GM19395 (cell line): Measurements from ENCODE around the gene RIN3.
A peak's percentile ranks its signal among the peaks of the same experiment; 100 is the strongest.
"Not testable (repeated sequence)": the region's sequence is repeated elsewhere in the genome, so short reads cannot be mapped to it uniquely, and the experiment has no call there.

Experiments
- ATAC-seq: cut with Tn5 transposase; IDR thresholded peaks from one replicate; pipeline ENCODE4 v1.9.1; 2021; ENCODE audit warnings: mild to moderate bottlenecking, moderate library complexity; ENCODE audit not compliant: unreplicated experiment

RIN3 gene

DNA sequence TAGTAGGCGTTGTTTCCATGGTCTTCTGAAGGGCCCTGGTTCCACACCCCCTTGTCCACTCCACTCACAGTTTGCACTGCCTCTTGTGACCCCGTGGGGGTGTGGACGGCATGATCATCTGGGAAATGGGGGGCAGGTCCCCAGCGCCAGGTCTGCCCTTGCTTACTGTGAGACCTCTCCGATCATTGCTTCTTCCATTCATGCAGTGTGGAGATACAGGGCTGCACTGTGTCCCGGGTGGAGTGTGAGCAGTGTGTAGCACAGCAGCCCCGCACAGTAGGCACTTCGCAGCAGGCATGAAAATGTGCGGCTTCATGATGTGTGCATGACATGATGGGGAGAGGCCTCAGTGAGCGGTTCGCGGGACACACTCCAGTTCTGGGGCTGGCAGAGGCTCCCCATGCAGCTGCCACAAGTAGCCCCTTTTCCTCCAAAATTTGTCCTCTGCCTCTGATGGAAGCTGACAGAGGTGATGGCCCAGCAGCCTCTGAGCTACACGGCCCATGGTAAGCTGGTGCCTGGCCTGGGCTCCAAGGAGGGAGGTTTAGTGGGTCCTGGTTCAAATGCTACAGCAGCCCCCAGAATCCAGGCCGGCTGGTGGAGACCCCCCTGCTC is 15.0 kb downstream of the RIN3 start:
- no peak for ATAC-seq

GRCh38 chr14:92529903-92530302 is 16.3 kb downstream of the RIN3 start:
- ATAC-seq: no peak

GRCh38 chr14:92531106-92531873 is 17.7 kb downstream of the RIN3 start:
- ATAC-seq: peak; percentile 61

- ATAC-seq: no peak
Observed at GRCh38 chr14:92532490-92533163, 19.0 kb downstream of the RIN3 start.

GRCh38 chr14:92534932-92535643 is 21.5 kb downstream of the RIN3 start:
- ATAC-seq: no peak

DNA sequence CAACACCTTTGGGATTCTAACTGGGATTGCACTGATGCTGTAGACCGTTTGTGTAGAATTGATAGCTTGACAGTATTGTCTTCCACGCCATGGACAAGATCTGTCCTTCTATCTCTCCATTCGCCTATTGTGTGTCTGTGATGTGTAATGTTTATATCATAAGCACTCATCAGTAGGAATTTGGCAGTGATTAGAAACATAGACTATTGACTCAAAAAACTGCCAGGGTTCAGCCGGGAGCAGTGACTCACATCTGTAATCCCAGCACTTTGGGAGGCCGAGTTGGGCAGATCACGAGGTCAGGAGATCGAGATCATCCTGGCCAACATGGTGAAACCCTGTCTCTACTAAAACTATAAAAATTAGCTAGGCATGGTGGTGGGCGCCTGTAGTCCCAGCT is 22.6 kb downstream of the RIN3 start:
- not testable (repeated sequence) for ATAC-seq

- ATAC-seq: peak; percentile 81
Observed at GRCh38 chr14:92538412-92538985, 24.9 kb downstream of the RIN3 start.

DNA sequence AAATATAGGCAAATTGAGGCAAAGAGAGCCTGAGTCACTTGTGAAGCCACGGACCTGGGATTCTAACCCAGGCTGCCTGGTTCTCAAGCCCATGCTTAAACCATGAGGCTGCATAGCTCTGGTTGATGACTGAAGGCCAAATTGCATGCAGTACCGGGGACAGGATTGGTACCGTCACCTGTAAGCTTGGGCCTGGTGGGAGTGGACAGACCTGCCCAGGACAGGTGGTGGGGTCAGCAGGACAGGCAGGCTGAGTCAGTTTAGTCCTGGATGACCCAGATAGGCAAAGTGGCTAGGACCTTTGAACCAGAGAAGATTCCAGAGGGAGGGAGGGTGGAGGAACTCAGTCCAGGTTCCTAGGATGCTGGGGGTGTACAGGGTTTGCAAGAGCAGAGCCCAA is 25.8 kb downstream of the RIN3 start:
- ATAC-seq: no peak

GRCh38 chr14:92539875-92540274 is 26.3 kb downstream of the RIN3 start:
- no peak for ATAC-seq

DNA sequence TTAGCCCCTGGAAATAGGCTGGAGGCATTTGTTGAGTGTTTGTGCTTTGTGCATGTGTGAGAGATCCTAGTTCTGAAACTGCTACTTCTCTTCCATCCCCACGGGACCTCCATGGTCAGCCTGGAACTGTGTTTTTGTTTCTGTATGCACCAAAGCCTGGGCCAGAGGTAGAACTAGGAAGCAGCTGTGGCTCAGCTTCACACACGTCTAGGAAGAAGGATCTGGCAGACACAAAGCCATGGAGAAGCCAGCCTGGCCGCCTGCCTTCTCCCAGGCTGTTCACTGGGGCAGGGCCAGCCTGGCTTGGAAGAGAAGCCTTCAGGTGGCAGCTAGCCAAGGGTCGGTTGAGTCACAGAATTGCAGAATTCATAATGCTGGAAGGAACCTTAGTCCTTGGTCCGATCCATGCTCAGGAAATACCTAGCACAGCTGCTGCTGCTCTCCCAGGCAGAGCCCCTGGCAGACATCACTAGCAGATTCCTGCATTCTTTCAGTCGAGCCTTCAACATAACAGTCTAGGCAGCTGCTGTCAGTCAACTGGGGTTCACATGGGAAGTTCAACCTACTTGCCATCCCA is 27.0 kb downstream of the RIN3 start:
- ATAC-seq: no peak

DNA sequence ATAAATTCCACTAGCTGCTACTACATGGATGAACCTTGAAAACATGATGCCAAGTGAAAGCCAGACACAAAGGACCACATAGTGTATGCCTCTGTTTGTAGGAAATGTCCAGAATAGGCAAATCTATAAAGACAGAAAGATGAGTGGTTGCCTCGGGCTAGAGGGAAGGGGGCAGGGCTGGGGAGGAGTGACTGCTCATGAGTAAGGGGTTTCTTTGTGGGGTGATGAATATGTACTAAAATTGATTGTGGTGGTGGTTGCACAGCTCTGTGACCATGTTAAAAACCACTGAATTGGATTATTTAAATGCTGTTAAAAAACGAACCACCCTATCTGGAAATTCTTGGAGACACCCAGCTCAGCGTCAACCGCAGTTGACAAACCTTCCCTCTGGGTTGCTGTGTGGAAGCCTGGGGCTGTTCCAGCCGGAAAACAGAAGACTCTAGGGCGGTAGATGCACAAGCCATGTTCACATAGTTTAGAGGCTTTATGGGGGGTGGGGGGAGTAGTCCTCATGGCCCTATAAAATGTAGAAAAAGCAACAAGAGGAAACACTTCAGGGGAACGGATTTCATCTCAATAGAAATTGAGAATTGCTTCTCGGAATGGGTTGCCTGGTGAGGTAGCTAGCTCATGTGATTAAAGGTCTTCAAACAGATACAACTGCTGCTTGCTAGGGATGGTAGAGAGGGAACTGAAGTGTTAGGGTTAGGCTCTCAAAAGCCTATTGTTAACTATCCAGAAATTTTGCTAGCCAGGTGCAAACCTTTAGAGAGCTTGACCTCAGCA is 29.4 kb downstream of the RIN3 start:
- ATAC-seq: no peak

DNA sequence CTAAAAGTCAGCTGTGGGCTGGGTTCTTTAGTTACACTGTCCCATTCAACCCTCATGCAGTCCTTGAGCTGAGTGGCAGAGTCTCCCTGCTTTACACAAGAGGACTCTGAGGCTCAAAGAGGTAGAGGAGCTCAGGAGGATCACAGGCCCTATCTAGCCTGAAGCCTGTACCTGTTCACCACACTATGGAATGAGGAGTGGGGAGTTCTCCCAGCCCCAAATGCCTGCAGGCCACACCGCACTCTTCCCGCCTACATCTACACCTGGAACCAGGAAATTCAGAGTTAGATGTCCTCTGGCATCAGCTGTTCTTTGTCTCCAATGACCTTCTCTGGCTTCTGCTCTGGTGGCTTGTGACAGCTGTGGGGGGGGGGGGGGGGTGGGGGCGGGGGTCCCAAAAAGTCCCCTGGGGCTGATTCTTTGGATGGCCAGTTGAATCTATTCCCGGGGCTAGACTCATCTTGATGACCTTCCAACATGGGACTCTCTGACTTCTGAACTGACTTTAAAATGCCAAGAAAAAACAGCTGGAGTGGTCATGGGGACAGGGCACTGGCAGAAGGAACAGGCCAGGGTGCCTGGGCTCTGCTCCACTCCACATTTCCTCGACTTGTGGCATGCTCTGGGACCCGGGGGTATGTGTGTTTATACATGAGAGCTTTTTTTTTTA is 30.6 kb downstream of the RIN3 start:
- ATAC-seq: no peak

DNA sequence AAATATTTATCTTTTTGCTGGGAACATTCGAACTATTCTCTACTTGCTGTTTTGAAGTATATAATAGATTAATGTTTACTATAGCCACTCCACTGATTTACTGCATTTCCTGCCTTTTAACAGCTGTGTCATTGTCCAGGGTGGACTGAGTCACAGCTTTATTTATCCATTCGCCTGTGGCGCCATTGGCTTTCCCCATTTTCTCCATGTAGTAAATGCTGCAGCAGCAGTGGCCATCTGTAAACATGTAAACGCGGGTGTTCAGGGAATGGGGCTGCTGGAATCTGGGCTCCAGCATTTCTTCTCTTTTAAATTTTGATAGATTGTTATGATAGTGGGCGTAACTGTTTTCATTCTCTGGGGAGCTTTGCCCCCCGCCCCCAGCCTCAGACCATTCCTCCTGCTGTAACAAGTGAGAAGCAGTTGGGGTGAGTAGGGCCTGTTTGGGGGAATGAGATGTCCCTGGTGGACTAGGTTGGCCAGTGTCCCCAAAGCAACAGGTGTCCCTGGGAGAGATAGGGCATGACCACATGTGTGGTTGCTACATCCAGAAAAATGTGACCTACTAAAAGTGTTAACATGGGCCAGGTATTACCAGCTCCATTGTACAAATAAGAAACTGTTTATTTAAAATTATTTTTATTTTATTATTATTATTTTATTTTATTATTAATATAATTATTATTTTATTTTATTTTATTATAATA is 32.9 kb downstream of the RIN3 start:
- no peak for ATAC-seq

DNA sequence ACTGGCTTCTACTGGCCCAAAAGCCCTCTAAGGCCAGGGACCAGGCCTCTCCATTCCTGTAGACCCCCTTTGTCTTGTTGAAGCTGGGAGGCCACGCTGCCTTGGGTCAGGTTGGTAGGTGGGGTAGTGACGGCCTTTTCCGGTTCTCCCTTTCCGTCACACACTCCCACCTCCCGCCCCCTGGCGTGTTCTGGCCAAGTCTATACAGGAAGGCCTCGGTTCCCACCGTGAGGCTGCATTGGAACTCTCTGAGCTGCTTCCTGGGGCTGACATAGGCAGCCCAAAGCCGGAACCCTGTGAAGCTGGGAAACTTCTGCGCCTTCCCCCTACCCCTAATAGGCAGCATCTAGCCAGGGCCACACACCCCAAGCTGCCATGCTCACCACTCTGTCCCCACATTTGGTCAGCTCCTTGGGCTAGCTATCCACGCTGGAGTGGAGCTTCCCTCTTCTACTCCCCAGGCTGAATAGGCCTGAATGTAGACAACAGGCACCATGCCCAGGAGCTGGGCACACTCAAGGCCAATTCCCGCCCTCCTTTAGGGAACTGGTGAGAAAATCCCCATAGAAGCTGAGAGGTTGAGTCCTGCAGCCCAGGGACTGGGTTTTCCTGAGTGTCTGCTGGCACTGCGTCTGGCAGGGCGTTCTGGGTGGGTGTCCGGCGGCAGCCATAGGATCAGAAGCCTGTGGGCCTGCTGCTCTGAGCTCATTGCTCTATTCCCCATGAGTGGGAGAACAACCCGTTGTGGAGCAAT is 35.7 kb downstream of the RIN3 start:
- no peak for ATAC-seq

DNA sequence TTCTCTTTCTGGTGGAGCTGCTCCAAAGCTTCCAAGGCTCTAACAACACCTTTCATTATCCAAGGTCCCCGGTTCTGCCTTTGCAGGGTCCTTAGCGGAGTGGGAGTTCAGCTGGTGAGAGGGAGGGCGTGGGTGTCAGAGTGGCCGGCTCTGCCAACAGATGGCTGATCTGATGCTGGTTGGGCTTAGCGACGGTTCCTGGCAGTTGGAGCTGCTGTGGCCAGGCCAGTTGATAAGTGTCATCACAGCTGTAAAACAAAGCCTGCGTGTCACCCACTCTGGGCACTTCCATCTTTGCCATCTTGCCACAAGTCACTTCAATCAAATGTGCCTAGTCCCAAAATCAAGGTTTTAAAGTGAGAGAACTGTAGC is 36.3 kb downstream of the RIN3 start:
- no peak for ATAC-seq

DNA sequence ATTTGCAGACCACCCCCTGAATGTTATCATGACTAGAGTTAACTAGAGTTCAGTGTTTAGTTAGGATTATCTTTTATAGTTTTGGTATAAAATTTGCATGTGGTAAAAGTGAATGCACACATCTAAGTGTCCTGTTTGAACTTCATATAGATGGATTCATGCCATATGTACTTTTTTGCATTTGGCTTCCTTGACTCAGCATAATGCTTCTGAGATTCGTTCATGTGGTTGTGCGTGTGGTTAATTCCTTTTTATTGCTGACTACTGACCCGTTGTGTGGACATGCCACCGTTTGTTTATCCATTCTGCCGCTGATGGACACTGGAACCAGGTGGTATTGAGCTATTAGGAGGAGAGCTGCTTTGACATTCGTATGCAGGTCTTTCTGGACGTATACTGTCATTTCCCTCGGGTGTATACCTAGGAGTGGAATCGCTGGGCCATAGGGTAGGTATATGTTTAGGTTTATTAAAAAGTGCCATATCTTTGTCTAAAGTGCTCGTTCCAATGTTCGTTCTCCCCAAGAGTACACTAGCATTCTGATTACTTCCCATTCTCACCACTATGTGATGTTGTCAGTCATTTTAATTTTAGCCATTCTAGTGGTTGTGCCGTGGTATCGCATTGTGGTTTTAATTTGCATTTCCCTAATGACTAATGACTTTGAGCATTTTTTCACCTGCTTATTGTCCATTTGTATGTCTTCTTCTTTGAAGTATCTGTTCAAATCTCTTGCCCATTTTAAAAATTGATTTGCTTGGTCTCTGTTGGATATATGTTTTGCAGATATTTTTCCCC is 37.7 kb downstream of the RIN3 start:
- ATAC-seq: peak; percentile 84

DNA sequence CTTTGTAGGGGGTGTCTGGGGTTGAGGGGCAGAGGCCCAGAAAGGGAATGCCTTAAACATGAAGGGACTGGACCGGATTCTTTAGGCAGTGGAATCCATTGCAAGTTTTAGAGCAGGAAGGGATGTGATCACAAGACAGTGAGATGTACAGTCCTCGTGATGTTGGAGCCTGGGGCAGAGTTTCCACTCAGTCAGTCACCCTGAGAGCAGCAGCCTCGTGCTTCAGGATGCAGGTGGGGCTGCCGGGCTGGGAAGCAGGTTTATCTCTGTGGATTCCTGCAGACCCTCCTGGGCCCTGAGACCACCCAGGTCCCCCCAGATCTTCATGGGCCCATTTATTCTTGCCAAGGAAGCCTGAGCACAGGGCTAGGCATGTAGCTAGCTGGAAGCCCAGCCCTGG is 38.5 kb downstream of the RIN3 start:
- ATAC-seq: peak; percentile 15
